Left renal cortex interstitium (tissue), 4 donors: Measurements from ENCODE around the gene ZNF649. TPM values are rescaled to one million over a fixed set of nuclear protein-coding genes. Genes with fewer than 3 reads are reported as not detected.
"Not testable (repeated sequence)": the region's sequence is repeated elsewhere in the genome, so short reads cannot be mapped to it uniquely, and the experiment has no call there.

Experiments used
- DNase-seq, 4 donors: peaks; one replicate each; pipeline ENCODE4 v3.0.0-alpha.2; 2013; ENCODE audit warnings: low read depth in 4 of 4, low spot score in 2 of 4, missing footprints in 1 of 4
- polyA plus RNA-seq, 4 donors: library from polyadenylated mRNA; unstranded; fragments of 120-200 nt; gene quantifications; one replicate each; pipeline ENCODE4 v1.2.1, GENCODE V29; 2013; ENCODE audit not compliant: insufficient read length in 4 of 4

The ZNF649 gene
- 10 to 100 TPM; 25.1 to 29.2 (median 27.9) TPM for polyA plus RNA-seq

GRCh38 chr19:51904331-51905165 is at the start of gene ZNF649:
Gene ZNF649, minus strand, starts transcription at chr19:51905017. Its CDS starts 4,910 bp downstream, at chr19:51900107.
- peak; percentile 73 to 85 (median 84) for DNase-seq

- DNase-seq, result peak in 3 of 4 donors; percentile 62 to 68 (median 64)
Observed at GRCh38 chr19:51948975-51949374, 44.2 kb upstream of the ZNF649 start.

GRCh38 chr19:51946602-51947001 is 41.8 kb upstream of the ZNF649 start:
- no peak for DNase-seq

DNA sequence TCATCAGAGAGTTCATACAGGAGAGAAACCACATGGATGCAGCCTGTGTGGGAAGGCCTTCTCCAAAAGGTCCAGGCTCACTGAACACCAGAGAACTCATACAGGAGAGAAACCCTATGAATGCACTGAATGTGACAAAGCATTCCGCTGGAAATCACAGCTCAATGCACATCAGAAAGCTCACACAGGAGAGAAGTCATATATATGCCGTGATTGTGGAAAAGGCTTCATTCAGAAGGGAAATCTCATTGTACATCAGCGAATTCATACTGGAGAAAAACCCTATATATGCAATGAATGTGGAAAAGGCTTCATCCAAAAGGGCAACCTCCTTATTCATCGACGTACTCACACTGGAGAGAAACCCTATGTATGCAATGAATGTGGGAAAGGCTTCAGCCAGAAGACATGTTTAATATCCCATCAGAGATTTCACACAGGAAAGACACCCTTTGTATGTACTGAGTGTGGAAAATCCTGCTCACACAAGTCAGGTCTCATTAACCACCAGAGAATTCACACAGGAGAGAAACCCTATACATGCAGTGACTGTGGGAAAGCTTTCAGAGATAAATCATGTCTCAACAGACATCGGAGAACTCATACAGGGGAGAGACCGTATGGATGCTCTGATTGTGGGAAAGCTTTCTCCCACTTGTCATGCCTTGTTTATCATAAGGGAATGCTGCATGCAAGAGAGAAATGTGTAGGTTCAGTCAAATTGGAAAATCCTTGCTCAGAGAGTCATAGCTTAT is 40.2 kb upstream of the ZNF649 start:
- no peak for DNase-seq

GRCh38 chr19:51938936-51939335 is 34.1 kb upstream of the ZNF649 start:
- no peak for DNase-seq

DNA sequence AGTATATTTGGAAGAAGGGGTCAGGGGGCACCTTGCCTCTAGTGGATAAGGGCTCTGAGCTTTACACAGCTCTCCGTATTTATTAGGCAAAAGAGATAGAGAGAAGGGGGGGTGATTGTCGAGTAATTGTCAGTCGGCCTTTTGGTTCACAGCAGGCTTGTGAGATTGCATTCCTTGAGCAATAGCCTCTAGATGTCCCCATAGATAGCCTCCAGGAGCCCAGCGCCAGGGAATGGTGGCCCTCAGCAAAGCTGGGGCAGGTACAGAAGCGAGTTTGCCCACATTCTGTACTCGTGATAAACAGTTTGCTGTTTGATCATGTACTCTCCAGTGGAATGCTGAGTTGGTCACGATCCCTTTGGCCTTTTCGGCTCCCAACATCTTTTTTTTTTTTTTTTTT is 27.1 kb upstream of the ZNF649 start:
- DNase-seq, result no peak

DNA sequence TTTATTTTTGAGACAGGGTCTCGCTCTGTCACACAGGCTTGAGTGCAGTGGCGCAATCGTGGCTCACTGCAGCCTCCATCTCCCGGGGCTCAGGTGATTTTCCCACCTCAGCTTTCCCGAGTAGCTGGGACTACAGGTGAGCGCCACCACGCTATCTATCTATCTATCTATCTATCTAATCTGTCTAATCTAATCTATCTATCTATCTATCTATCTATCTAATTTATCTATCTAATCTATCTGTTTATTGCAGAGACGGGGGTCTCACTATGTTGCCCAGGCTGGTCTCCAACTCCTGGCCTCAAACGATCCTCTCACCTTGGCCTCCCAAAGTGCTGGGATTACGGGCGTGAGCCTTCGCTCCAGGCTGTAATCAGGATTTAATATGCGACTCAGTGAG is 23.0 kb upstream of the ZNF649 start:
- no peak for DNase-seq

DNA sequence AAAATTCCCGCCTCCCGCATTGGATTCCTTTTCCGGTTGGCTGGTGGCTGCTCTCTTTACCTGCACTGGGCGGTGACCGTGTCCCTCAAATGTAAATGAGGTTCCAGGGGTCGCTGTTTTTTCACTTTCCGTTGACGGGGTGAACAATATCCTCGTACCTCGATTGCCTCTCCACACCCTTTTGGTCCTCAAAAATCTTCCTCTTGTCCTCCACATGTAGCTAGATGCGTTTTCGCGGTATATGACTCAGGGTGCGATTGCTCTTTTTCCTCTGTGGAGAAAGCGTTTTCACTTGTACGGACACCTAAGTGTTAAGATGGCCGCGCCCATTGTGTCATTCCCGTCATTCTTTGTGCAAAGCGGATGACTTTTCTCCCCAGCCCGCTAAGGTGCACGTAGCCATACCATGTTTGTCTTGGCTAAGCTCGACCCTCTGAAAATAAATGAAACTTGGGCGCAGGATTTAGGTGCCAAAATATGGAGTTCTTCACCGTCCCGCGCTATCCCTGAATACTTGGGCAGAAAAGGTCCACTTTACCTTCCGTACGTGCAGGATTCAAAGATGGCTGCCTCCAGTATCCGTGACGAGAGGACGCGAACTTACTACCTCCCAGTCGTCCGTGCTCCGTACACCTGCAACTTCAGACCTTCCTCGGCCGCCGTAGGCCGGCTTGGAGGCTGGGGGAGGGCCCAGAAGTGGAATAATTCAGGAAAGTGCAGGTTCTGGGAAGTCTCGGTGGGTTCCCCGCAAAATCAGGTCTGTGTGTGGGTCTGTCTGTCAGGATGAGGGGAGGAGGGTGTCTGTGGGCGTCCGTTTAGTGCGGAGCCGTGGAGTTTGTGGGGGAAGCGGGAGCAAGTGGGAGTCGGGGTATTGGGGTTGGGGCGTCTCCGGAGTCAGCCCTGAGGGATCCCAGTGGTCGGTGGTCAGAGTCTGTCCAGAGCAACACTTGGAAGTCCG is 22.2 kb upstream of the ZNF649 start, which contains the start of gene ZNF613:
Gene ZNF613 (plus strand): TSS at position 689 of the 958 bp plus-strand sequence. CDS start 8,749 bp downstream, outside the sequence.
- DNase-seq, result peak; percentile 94 to 100 (median 96)

DNA sequence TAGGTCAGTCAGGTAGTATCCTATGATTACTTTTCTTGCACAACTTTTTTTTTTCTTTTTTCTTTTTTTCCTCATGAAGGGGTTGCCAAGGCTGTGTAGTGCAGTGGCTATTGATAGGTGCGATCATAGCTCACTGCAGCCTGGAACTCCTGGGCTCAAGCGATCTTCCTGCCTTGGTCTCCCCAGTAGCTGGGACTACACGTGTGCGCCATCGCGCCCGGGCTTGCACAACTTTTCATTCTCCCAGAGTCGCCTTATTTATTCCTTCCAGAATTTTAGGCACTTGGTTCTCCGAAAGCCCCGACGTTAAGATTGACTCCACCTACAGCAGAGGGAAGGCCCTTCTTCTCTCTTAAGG is 21.6 kb upstream of the ZNF649 start:
- DNase-seq, result no peak

- no peak for DNase-seq
Observed at GRCh38 chr19:51921949-51922348, 17.1 kb upstream of the ZNF649 start.

GRCh38 chr19:51919606-51920005 is 14.8 kb upstream of the ZNF649 start:
- DNase-seq, result no peak

GRCh38 chr19:51916167-51916566 is 11.3 kb upstream of the ZNF649 start:
- DNase-seq, result no peak

DNA sequence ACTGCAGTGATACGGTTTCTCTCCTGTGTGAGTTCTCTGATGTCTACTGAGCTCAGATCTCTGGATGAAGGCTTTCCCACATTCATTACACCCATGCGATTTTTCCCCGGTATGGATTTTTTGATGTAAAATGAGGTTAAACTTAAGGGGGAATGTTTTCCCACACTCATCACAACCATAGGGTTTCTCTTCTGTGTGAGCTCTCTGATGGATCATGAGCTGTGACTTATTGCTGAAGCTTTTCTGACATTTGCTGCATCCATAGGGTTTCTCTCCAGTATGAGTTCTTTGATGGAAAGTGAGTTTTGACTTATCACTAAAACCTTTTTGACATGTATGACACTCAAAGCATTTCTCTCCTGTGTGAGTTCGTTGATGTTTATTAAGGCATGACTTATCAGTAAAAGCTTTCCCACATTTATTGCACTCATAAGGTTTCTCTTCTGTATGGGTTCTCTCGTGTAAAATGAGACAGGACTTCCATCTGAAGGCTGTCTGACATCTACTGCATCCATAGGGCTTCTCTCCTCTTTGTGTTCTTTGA is 10.6 kb upstream of the ZNF649 start:
- DNase-seq, result no peak

GRCh38 chr19:51907981-51908380 is 3.2 kb upstream of the ZNF649 start:
- DNase-seq, result not testable (repeated sequence)

GRCh38 chr19:51906108-51906507 is 1.3 kb upstream of the ZNF649 start:
- DNase-seq, result not testable (repeated sequence)

DNA sequence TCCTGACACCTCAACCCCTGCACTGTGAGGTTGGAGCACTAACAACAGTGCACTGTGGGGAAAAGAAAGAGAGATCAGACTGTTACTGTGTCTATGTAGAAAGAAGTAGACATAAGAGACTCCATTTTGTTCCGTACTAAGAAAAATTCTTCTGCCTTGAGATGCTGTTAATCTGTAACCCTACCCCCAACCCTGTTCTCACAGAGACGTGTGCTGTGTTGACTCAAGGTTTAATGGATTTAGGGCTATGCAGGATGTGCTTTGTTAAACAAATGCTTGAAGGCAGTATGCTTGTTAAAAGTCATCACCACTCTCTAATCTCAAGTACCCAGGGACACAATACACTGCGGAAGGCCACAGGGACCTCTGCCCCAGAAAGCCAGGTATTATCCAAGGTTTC is 822 bp upstream of the ZNF649 start:
- not testable (repeated sequence) for DNase-seq

DNA sequence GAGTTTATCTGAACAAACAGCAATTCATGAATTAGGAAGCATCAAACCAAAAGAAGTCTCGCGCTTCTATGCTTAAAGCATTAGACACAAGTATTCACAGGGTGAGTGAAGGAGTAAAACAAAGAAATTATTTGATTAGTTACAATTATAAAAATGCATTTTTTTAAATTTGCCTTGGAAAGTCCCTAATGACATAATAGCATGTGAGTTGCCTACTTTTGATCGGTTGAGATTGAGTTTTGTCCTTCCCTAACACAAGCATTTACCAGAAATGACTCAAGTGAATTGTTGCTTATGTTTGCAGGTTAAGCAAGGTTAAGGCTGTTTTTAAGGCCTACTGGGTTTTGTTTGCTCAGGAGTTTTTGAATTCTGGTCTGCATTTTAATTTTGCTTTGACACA is 389 bp upstream of the ZNF649 start:
- DNase-seq, result no peak

GRCh38 chr19:51903192-51903591 is 1.6 kb downstream of the ZNF649 start:
- no peak for DNase-seq

DNA sequence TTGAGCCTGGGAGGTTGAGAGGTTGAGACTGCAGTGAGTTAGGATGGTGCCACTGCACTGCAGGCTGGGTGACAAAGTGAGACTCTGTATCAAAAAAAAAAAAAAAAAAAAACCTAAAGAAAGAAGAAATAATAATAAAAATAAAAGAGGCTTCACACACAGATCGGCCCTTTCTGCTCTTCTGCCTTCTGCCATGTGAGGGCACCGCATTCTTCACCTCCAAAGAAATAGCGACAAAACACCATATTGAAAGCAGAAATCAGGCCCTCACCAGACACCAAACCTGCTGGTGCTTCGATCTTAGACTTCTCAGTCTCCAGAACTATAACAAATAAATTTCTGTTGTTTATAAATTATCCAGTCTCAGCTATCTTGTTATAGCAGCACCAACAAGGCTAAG is 3.0 kb downstream of the ZNF649 start:
- DNase-seq, result no peak

DNA sequence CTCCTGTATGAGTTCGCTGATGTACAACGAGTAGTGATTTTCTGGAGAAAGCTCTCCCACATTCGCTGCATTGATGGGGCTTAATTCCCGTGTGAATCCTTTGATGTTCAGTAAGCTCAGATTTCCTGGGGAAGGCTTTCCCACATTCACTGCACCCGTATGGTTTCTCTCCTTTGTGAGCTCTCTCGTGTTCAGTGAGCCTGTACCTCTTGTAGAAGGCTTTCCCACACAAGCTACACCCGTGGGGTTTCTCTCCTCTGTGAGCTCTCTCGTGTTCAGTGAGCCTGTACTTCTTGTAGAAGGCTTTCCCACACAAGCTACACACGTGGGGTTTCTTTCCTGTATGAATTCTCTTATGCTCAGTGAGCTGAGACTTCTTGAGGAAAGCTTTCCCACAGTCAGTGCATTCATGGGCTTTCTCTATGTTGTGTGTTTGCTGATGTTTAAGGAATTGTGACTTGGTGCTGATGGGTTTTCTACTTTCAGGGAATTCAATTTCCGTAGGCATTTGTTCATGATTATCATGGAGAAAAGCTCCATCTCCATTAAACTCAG is 13.5 kb downstream of the ZNF649 start:
- DNase-seq, result no peak
